GM12878 (cell line): ENCODE measurements around the gene DENND1B. TPM values are rescaled to one million over a fixed set of nuclear protein-coding genes. Genes with fewer than 3 reads are reported as not detected.

Experiments
- ATAC-seq: fragments of 200-7000 bp; cut with Tn5 transposase; 3 replicates; pipeline ENCODE4 v1.9.1; 2020; ENCODE audit warnings: mild to moderate bottlenecking, moderate library complexity
- BruUV-seq: library from RNA; stranded (reverse); fragments of 400-500 nt; replicated peaks from 2 replicates; lab custom pipeline; 2021; lab: Mats Ljungman, UMichigan
- CTCF ChIA-PET: fragments of 300-600 bp; sonication (Branson Sonifier 250); formaldehyde crosslinking; extraction: SDS; loops from one replicate; lab custom pipeline; 2021; ENCODE audit warnings: inconsistent platforms; lab: Yijun Ruan, JAX
- POLR2A ChIA-PET: fragments of 350-600 bp; formaldehyde crosslinking; extraction: SDS; loops from one replicate; lab custom pipeline; 2021; ENCODE audit warnings: inconsistent platforms; lab: Charles Lee
- RAD21 ChIA-PET: fragments of 300-600 bp; sonication (Branson Sonifier 250); formaldehyde crosslinking; loops from one replicate; lab custom pipeline; 2023; ENCODE audit warnings: antibody characterized with exemption; ENCODE audit not compliant: unreplicated experiment; lab: Charles Lee
- SMC1A ChIA-PET: fragments of 300-600 bp; sonication (Branson Sonifier 250); formaldehyde crosslinking; loops from one replicate; lab custom pipeline; 2023; ENCODE audit not compliant: unreplicated experiment, uncharacterized antibody; lab: Charles Lee
- DNase-seq: peaks from one replicate; pipeline ENCODE4 v3.0.0-alpha.2; 2011; ENCODE audit warnings: low read depth, low spot score
- FAIRE-seq: peaks from 3 replicates; lab custom pipeline; 2011; peaks lifted over from hg19 to GRCh38; lab: Jason Lieb, UNC
- H2AFZ ChIP-seq: 2 replicates; pipeline ENCODE4 v1.6.0; 2011; ENCODE audit warnings: low read depth, low read length, control low read depth; ENCODE audit not compliant: control insufficient read depth
- H3K27ac ChIP-seq: 2 replicates; pipeline ENCODE4 v1.5.1; 2011; ENCODE audit warnings: control low read depth; ENCODE audit not compliant: control insufficient read depth, insufficient read depth
- H3K27me3 ChIP-seq, 2 experiments: replicated peaks in 1 of 2; 2 replicates each; pipeline versions ENCODE4 v1.6.0 to v1.6.1; 2011; ENCODE audit warnings: low read length in 1 of 2; ENCODE audit not compliant: control insufficient read depth in 2 of 2, insufficient read depth in 2 of 2
- H3K36me3 ChIP-seq, 2 experiments: 2 replicates each; pipeline ENCODE4 v1.5.1; 2011; ENCODE audit warnings: low read length in 1 of 2; ENCODE audit not compliant: control insufficient read depth in 2 of 2, insufficient read depth in 2 of 2
- H3K4me1 ChIP-seq: 2 replicates; pipeline ENCODE4 v1.6.1; 2011; ENCODE audit warnings: mild to moderate bottlenecking, low read length, moderate library complexity, mixed read lengths; ENCODE audit not compliant: control insufficient read depth, insufficient read depth
- H3K4me2 ChIP-seq: 2 replicates; pipeline ENCODE4 v1.6.0; 2011; ENCODE audit warnings: control low read depth; ENCODE audit not compliant: control insufficient read depth, insufficient read depth
- H3K4me3 ChIP-seq: fragments of 200-600 bp; sonication (generic); 2 replicates; pipeline ENCODE4 v1.5.1; 2016
- H3K79me2 ChIP-seq: 2 replicates; pipeline ENCODE4 v1.6.0; 2011; ENCODE audit warnings: low read length; ENCODE audit not compliant: control insufficient read depth, insufficient read depth
- H3K9ac ChIP-seq: 2 replicates; pipeline ENCODE4 v1.8.0; 2011; ENCODE audit warnings: low read length, control low read depth, mixed read lengths; ENCODE audit not compliant: control insufficient read depth, insufficient read depth
- H3K9me3 ChIP-seq: replicated peaks from 3 replicates; pipeline ENCODE4 v1.5.1; 2011; ENCODE audit warnings: mild to moderate bottlenecking, low read length; ENCODE audit not compliant: control insufficient read depth, insufficient read depth
- H4K20me1 ChIP-seq: 2 replicates; pipeline ENCODE4 v1.6.0; 2011; ENCODE audit not compliant: control insufficient read depth, insufficient read depth
- ASH2L ChIP-seq: fragments of 300-600, 200-600 bp; sonication (generic); IDR thresholded peaks from 2 replicates; pipeline ENCODE4 v1.6.1; 2017; ENCODE audit warnings: low read depth, mild to moderate bottlenecking, borderline replicate concordance
- ATF3 ChIP-seq: IDR thresholded peaks from 2 replicates; pipeline ENCODE4 v1.6.1; 2011; ENCODE audit warnings: low read depth, mild to moderate bottlenecking, low read length, moderate library complexity, borderline replicate concordance; ENCODE audit errors: extremely low read depth
- BACH1 ChIP-seq: fragments of 450-650 bp; IDR thresholded peaks from 2 replicates; pipeline ENCODE4 v1.6.1; 2017; ENCODE audit warnings: mild to moderate bottlenecking, borderline replicate concordance
- CHD4 ChIP-seq: fragments of 200-600 bp; sonication (generic); IDR thresholded peaks from 2 replicates; pipeline ENCODE4 v1.6.1; 2016; ENCODE audit warnings: mild to moderate bottlenecking
- EP300 ChIP-seq, 2 experiments: fragments of 150-350 bp in 1 of 2; IDR thresholded peaks; 2 replicates each; pipeline ENCODE4 v1.6.1; 2011 to 2012; ENCODE audit warnings: low read depth in 2 of 2, low read length in 2 of 2, borderline replicate concordance in 1 of 2, improper control_type of control experiment in 1 of 2, inconsistent platforms in 1 of 2; ENCODE audit not compliant: control insufficient read depth in 1 of 2
- KAT2A ChIP-seq: conservative IDR thresholded peaks from 2 replicates; pipeline ENCODE4 v1.6.1; 2011; ENCODE audit warnings: low read depth, low read length; ENCODE audit not compliant: control insufficient read depth
- MEF2A ChIP-seq: IDR thresholded peaks from 2 replicates; pipeline ENCODE4 v1.6.1; 2011; ENCODE audit warnings: low read depth, mild to moderate bottlenecking, low read length, moderate library complexity; ENCODE audit not compliant: insufficient read depth
- MTA2 ChIP-seq: fragments of 450-650 bp; IDR thresholded peaks from 2 replicates; pipeline ENCODE4 v1.6.1; 2016; ENCODE audit warnings: low read depth, mild to moderate bottlenecking, moderate library complexity
- NFIC ChIP-seq: IDR thresholded peaks from 2 replicates; pipeline ENCODE4 v1.6.1; 2012; ENCODE audit warnings: low read depth, mild to moderate bottlenecking, inconsistent platforms, low read length, moderate library complexity
- POLR2AphosphoS5 ChIP-seq: IDR thresholded peaks from 2 replicates; pipeline ENCODE4 v1.6.1; 2011; ENCODE audit warnings: mild to moderate bottlenecking, low read length, inconsistent platforms
- RAD21 ChIP-seq: IDR thresholded peaks from 2 replicates; pipeline ENCODE4 v1.6.1; 2011; ENCODE audit warnings: mild to moderate bottlenecking, low read depth, low read length, moderate library complexity; ENCODE audit not compliant: insufficient read depth
- RBBP5 ChIP-seq: fragments of 200-600 bp; sonication (generic); conservative IDR thresholded peaks from 2 replicates; pipeline ENCODE4 v1.6.1; 2016
- SKIL ChIP-seq: fragments of 450-650 bp; IDR thresholded peaks from 2 replicates; pipeline ENCODE4 v1.6.1; 2017; ENCODE audit warnings: mild to moderate bottlenecking, low read depth, inconsistent platforms; ENCODE audit not compliant: poor library complexity, severe bottlenecking
- SUZ12 ChIP-seq: fragments of 200-600 bp; sonication (generic); IDR thresholded peaks from one replicate; pipeline ENCODE4 v1.6.1; 2018; ENCODE audit warnings: antibody characterized with exemption, mild to moderate bottlenecking; ENCODE audit not compliant: unreplicated experiment
- ZNF592 ChIP-seq: fragments of 450-650 bp; IDR thresholded peaks from 2 replicates; pipeline ENCODE4 v1.6.1; 2017; ENCODE audit warnings: mild to moderate bottlenecking, moderate library complexity
- WGBS: methylation state at CpG from one replicate; pipeline ENCODE4 v1.1.6; 2016; ENCODE audit warnings: low lambda C conversion rate; ENCODE audit not compliant: insufficient replicate concordance, insufficient coverage; ENCODE audit errors: missing lambda C conversion rate; 5-methylcytosine and 5-hydroxymethylcytosine counted together
- in situ Hi-C: fragments of 300-500 bp; cut with MboI; formaldehyde crosslinking; loops from 9 replicates; pipeline ENCODE4 v1.14.3; 2018; ENCODE audit warnings: mixed read lengths
- intact Hi-C: fragments of 100-400 bp; cut with micrococcal nuclease; formaldehyde crosslinking; loops from one replicate; pipeline ENCODE4 v1.14.2; 2022; ENCODE audit not compliant: unreplicated experiment
- polyA plus RNA-seq, 11 experiments: library from polyadenylated mRNA; depleted of rRNA in 4 of 11; unstranded in 6 of 11; stranded (reverse) in 5 of 11; fragments of >200 nt; fragmentation: Nextera tagmentation in 4 of 11; fragmentation: Illumina TruSeq in 1 of 11; extraction: Ambion mirVana in 4 of 11; extraction: Trizol in 1 of 11; gene quantifications; 1 replicate in 1 of 11; 2 replicates in 10 of 11; pipeline versions ENCODE4 v1.2.1 to v1.2.3, GENCODE V29; 2011 to 2016; ENCODE audit warnings: inconsistent platforms in 2 of 11, missing spikeins in 2 of 11, low read depth in 1 of 11
- total RNA-seq, 4 experiments: library from RNA; depleted of rRNA in 3 of 4; stranded (reverse); fragments of >200 nt in 3 of 4; fragmentation: Illumina TruSeq in 1 of 4; extraction: Trizol in 1 of 4; gene quantifications; 2 replicates each; pipeline versions ENCODE4 v1.2.1 to v1.2.3, GENCODE V29; 2013 to 2021

The DENND1B gene
- total and polyA plus RNA-seq, 10 of the 15 experiments (the other 5 are each of a cell fraction or from before 2014, with no cell fraction given): 1.7 to 10.7 (median 8.0) TPM

- no peak for TF ChIP-seq BACH1
- TF ChIP-seq MEF2A: no peak
- no peak for TF ChIP-seq RAD21
- no peak for TF ChIP-seq CHD4
Observed at GRCh38 chr1:197553281-197553680, 222.0 kb downstream of the DENND1B start (continued).

GRCh38 chr1:197546989-197547388 is 228.3 kb downstream of the DENND1B start:
- no peaks in the 10 kb centered on the region for H3K36me3 ChIP-seq
- no peaks in the 10 kb centered on the region for H3K9me3 ChIP-seq
- no peak overlapping the region for H2AFZ ChIP-seq
- POLR2A ChIA-PET: no interaction called here
- no peak overlapping the region for H3K4me3 ChIP-seq
- ATAC-seq: no peak
- H3K79me2 ChIP-seq: no peaks in the 10 kb centered on the region
- SMC1A ChIA-PET: no interaction called here
- intact Hi-C loops (no loop called here), in situ Hi-C loops (loop anchor here (25.0 kb wide), 1 partner anchor 1140 kb away; no protein-coding TSS in a partner anchor)
- no peaks in the 10 kb centered on the region for H4K20me1 ChIP-seq
- RAD21 ChIA-PET: no interaction called here
- H3K27ac ChIP-seq: no peak overlapping the region
- no peak for FAIRE-seq
- H3K9ac ChIP-seq: no peak overlapping the region
- BruUV-seq: no TSS peak
- no peaks in the 10 kb centered on the region for H3K4me1 ChIP-seq
- 38% methylated on average over 1 of the region's 1 CpG for WGBS
- CTCF ChIA-PET: interaction anchor here (0.6 to 2.0 kb wide), 2 partner anchors 24 to 32 kb away, joined by 4 to 12 read pairs; no protein-coding TSS in a partner anchor
- no peaks in the 10 kb centered on the region for H3K27me3 ChIP-seq
- no peak overlapping the region for H3K4me2 ChIP-seq
- no peak for DNase-seq
- TF ChIP-seq ATF3: no peak
- TF ChIP-seq ZNF592: no peak
- no peak for TF ChIP-seq POLR2AphosphoS5
- TF ChIP-seq SUZ12: no peak
- TF ChIP-seq MTA2: no peak
- no peak for TF ChIP-seq NFIC
- no peak for TF ChIP-seq SKIL
- TF ChIP-seq RBBP5: no peak
- TF ChIP-seq KAT2A: no peak
- TF ChIP-seq ASH2L: no peak
- TF ChIP-seq EP300 (IDR thresholded peaks at IDR 0.05; ENCODE audit: borderline replicate concordance in 1 of 2, control insufficient read depth in 1 of 2, low read depth in 2 of 2, low read length in 2 of 2): no peak
